ENCODE results near the gene PLEKHA4.
"Not testable (repeated sequence)": the region's sequence is repeated elsewhere in the genome, so short reads cannot be mapped to it uniquely, and the experiment has no call there.

PLEKHA4 gene

GRCh38 chr19:48897181-48897580 is 28.8 kb upstream of the PLEKHA4 start:
- no peak for TF ChIP-seq CTCF (IDR thresholded peaks at IDR 0.05; ENCODE audit: extremely low read depth, insufficient read depth, missing control alignments)
- DNase-seq (ENCODE audit: low spot score): no peak
- in situ Hi-C loops (cut with MboI; ENCODE audit: low pct_unique_long_range_greater_than_20kb, low sequenced_read_pairs, unreplicated experiment): no loop called here

GRCh38 chr19:48896191-48896720 is 27.8 kb upstream of the PLEKHA4 start:
- DNase-seq (ENCODE audit: low spot score): peak; percentile 79
- TF ChIP-seq CTCF (IDR thresholded peaks at IDR 0.05; ENCODE audit: extremely low read depth, insufficient read depth, missing control alignments): no peak
- in situ Hi-C loops (cut with MboI; ENCODE audit: low pct_unique_long_range_greater_than_20kb, low sequenced_read_pairs, unreplicated experiment): no loop called here

GRCh38 chr19:48895226-48895625 is 26.8 kb upstream of the PLEKHA4 start:
- DNase-seq (ENCODE audit: low spot score): no peak
- in situ Hi-C loops (cut with MboI; ENCODE audit: low pct_unique_long_range_greater_than_20kb, low sequenced_read_pairs, unreplicated experiment): no loop called here
- no peak for TF ChIP-seq CTCF (IDR thresholded peaks at IDR 0.05; ENCODE audit: extremely low read depth, insufficient read depth, missing control alignments)

GRCh38 chr19:48890551-48890950 is 22.1 kb upstream of the PLEKHA4 start:
- in situ Hi-C loops (cut with MboI; ENCODE audit: low pct_unique_long_range_greater_than_20kb, low sequenced_read_pairs, unreplicated experiment): no loop called here
- no peak for TF ChIP-seq CTCF (IDR thresholded peaks at IDR 0.05; ENCODE audit: extremely low read depth, insufficient read depth, missing control alignments)
- no peak for DNase-seq (ENCODE audit: low spot score)

GRCh38 chr19:48889496-48889895 is 21.1 kb upstream of the PLEKHA4 start:
- DNase-seq (ENCODE audit: low spot score); in situ Hi-C loops (cut with MboI; ENCODE audit: low pct_unique_long_range_greater_than_20kb, low sequenced_read_pairs, unreplicated experiment): not testable (repeated sequence)

GRCh38 chr19:48887861-48888612 is 19.6 kb upstream of the PLEKHA4 start:
- in situ Hi-C loops (cut with MboI; ENCODE audit: low pct_unique_long_range_greater_than_20kb, low sequenced_read_pairs, unreplicated experiment): no loop called here
- DNase-seq (ENCODE audit: low spot score): no peak
- TF ChIP-seq CTCF (IDR thresholded peaks at IDR 0.05; ENCODE audit: extremely low read depth, insufficient read depth, missing control alignments): no peak

- TF ChIP-seq CTCF (IDR thresholded peaks at IDR 0.05; ENCODE audit: extremely low read depth, insufficient read depth, missing control alignments): no peak
- no peak for DNase-seq (ENCODE audit: low spot score)
- in situ Hi-C loops (cut with MboI; ENCODE audit: low pct_unique_long_range_greater_than_20kb, low sequenced_read_pairs, unreplicated experiment): no loop called here
Observed at GRCh38 chr19:48883726-48884125, 15.3 kb upstream of the PLEKHA4 start.
